ENCODE measurements around the gene GGTLC1. TPM values are rescaled to one million over a fixed set of nuclear protein-coding genes. Genes with fewer than 3 reads are reported as not detected.

Gene GGTLC1
- total and polyA plus RNA-seq, 2 of the 8 experiments (the other 6 are each of a cell fraction or from before 2014, with no cell fraction given) = not detected

GRCh38 chr20:23988561-23988960 is at the start of gene GGTLC1 (continued):
- TF ChIP-seq, protein P1, sequence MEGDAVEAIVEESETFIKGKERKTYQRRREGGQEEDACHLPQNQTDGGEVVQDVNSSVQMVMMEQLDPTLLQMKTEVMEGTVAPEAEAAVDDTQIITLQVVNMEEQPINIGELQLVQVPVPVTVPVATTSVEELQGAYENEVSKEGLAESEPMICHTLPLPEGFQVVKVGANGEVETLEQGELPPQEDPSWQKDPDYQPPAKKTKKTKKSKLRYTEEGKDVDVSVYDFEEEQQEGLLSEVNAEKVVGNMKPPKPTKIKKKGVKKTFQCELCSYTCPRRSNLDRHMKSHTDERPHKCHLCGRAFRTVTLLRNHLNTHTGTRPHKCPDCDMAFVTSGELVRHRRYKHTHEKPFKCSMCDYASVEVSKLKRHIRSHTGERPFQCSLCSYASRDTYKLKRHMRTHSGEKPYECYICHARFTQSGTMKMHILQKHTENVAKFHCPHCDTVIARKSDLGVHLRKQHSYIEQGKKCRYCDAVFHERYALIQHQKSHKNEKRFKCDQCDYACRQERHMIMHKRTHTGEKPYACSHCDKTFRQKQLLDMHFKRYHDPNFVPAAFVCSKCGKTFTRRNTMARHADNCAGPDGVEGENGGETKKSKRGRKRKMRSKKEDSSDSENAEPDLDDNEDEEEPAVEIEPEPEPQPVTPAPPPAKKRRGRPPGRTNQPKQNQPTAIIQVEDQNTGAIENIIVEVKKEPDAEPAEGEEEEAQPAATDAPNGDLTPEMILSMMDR (IDR thresholded peaks at IDR 0.05; ENCODE audit: control extremely low read depth in 1 of 3, insufficient read depth in 1 of 3, low read depth in 1 of 3, low read length in 3 of 3) = no peak
- TF ChIP-seq CBX8 (IDR thresholded peaks at IDR 0.05; ENCODE audit: borderline replicate concordance, low read depth, low read length) (no peak), JUN (IDR thresholded peaks at IDR 0.05; ENCODE audit: low read depth, low read length) (no peak), CEBPB (IDR thresholded peaks at IDR 0.05; ENCODE audit: low read depth, low read length) (no peak), POLR2AphosphoS5 (IDR thresholded peaks at IDR 0.05; ENCODE audit: low read depth, low read length) (no peak)

Measured in H1 (cell line).